Keratinocyte (primary cell): ENCODE data around the gene TIMM10.

Source experiments
- CTCF ChIP-seq, 3 experiments: IDR thresholded peaks in 1 of 3; conservative IDR thresholded peaks in 1 of 3; optimal IDR thresholded peaks in 1 of 3; 2 replicates in 2 of 3; 3 replicates in 1 of 3; pipeline versions ENCODE3 to v1.5.1; 2011; ENCODE audit warnings: low read length in 3 of 3, mild to moderate bottlenecking in 3 of 3, moderate library complexity in 2 of 3, control low read depth in 1 of 3, inconsistent platforms in 1 of 3; ENCODE audit not compliant: insufficient read depth in 2 of 3; ENCODE audit errors: extremely low read depth in 1 of 3
- EZH2 ChIP-seq: IDR thresholded peaks from one replicate; pipeline ENCODE4 v1.6.1; 2012; ENCODE audit warnings: inconsistent platforms, mild to moderate bottlenecking, low read length, moderate library complexity

- no peak for TF ChIP-seq CTCF (optimal IDR thresholded peaks at IDR 0.05 in 1 of 3, IDR thresholded peaks at IDR 0.05 in 1 of 3, conservative IDR thresholded peaks at IDR 0.05 in 1 of 3; ENCODE audit: extremely low read depth in 1 of 3, insufficient read depth in 2 of 3, low read length in 3 of 3)
- TF ChIP-seq EZH2, result no peak
Observed at GRCh38 chr11:57555393-57555792, 24.8 kb upstream of the TIMM10 start.
